Heart right ventricle (tissue), 16 donors: ENCODE measurements around the gene PPT2. TPM values are rescaled to one million over a fixed set of nuclear protein-coding genes. Genes with fewer than 3 reads are reported as not detected.
"Not testable (repeated sequence)": the region's sequence is repeated elsewhere in the genome, so short reads cannot be mapped to it uniquely, and the experiment has no call there.

Experiments used
- ATAC-seq, 8 donors: fragments of 200-7000 bp; cut with Tn5 transposase; one replicate each; pipeline ENCODE4 v1.9.1; 2020; ENCODE audit warnings: mild to moderate bottlenecking in 8 of 8, moderate library complexity in 8 of 8, moderate number of reproducible peaks in 1 of 8
- DNase-seq, 2 donors: peaks; one replicate each; pipeline ENCODE4 v3.0.0-alpha.2; 2020
- H3K27ac ChIP-seq, 10 donors: fragments of 200-600 bp; sonication (generic) in 2 of 10; one replicate each; pipeline versions ENCODE4 v1.5.0 to v1.8.0; 2020 to 2022; ENCODE audit warnings: mild to moderate bottlenecking in 3 of 10
- H3K27me3 ChIP-seq, 7 donors: fragments of 200-600 bp; one replicate each; pipeline ENCODE4 v1.8.0; 2021 to 2022; ENCODE audit warnings: mild to moderate bottlenecking in 2 of 7
- H3K36me3 ChIP-seq, 9 donors: fragments of 200-600 bp; sonication (generic) in 1 of 9; one replicate each; pipeline versions ENCODE4 v1.5.0 to v1.8.0; 2020 to 2022; ENCODE audit warnings: mild to moderate bottlenecking in 2 of 9
- H3K4me1 ChIP-seq, 9 donors: fragments of 200-600 bp; sonication (generic) in 1 of 9; one replicate each; pipeline versions ENCODE4 v1.5.0 to v1.8.0; 2020 to 2022; ENCODE audit warnings: mild to moderate bottlenecking in 4 of 9
- H3K4me3 ChIP-seq, 10 donors: fragments of 200-600 bp; sonication (generic) in 2 of 10; one replicate each; pipeline versions ENCODE4 v1.5.0 to v1.8.0; 2020 to 2022; ENCODE audit warnings: mild to moderate bottlenecking in 7 of 10, moderate library complexity in 2 of 10
- H3K9me3 ChIP-seq, 11 donors: fragments of 200-600 bp in 10 of 11; sonication (generic) in 2 of 11; one replicate each; pipeline versions ENCODE4 v1.5.0 to v1.8.0; 2013 to 2022; ENCODE audit warnings: mild to moderate bottlenecking in 2 of 11, control low read depth in 1 of 11, moderate library complexity in 1 of 11
- CTCF ChIP-seq, 9 donors: fragments of 200-600 bp; sonication (generic) in 2 of 9; IDR thresholded peaks; one replicate each; pipeline versions ENCODE4 v1.5.0 to v1.8.0; 2021 to 2022; ENCODE audit warnings: antibody characterized with exemption in 9 of 9, mild to moderate bottlenecking in 5 of 9, moderate library complexity in 1 of 9
- WGBS, 2 donors: extraction: QIAGEN DNeasy Blood & Tissue Kit; methylation state at CpG; one replicate each; pipeline ENCODE4 v1.1.7; 2013; ENCODE audit warnings: inconsistent platforms in 1 of 2; 5-methylcytosine and 5-hydroxymethylcytosine counted together
- intact Hi-C, 10 donors: fragments of 100-400 bp; cut with DNase I; formaldehyde crosslinking; loops; one replicate each; pipeline versions ENCODE4 v1.11.1 to v1.14.2; 2022
- microRNA-seq, 2 donors: library from miRNA; unstranded; fragments of <30 nt; microRNA quantifications; one replicate each; pipeline ENCODE4 v1.2.0, GENCODE V29; 2021
- polyA plus RNA-seq, 2 donors: library from polyadenylated mRNA; stranded (reverse); fragments of 200-250 nt; gene quantifications; one replicate each; pipeline ENCODE4 v1.2.3, GENCODE V29; 2013
- total RNA-seq, 10 donors: library from RNA; stranded (reverse); fragmentation: NEBNext Ultra II Directional in 3 of 10; extraction: Animal tissue kit (Norgen Biotek cat#: 25700) in 3 of 10; gene quantifications; one replicate each; pipeline versions ENCODE4 v1.2.1 to v1.2.4, GENCODE V29; 2021 to 2023
- donor health status: Arrhythmogenic right ventricular cardiomyopathy.
- donor health status: ischemic (EF 13 %, LVEDD 7.1; RV severe dilation, severe dysfunction).
- donor health status: healthy with polysubstance abuse.
- donor health status: DM: no; HTN: yes; CAD: no.
- donor health status: DM: no; HTN: no; CAD: no.
- donor health status: ischemic (EF 25% LVEDD 6.9; RV normal size, moderate dysfunction).
- donor health status: ischemic (EF 25% LVEDD 5.7; RV mildly dilated, moderate dysfunction).
- donor health status: healthy.
- donor health status: DM: yes; HTN: yes; CAD: no.
- donor health status: Ischemic cardiomyopathy.
- donor health status: ischemic (EF 35%, LVEDD 5.7; RV mildly dilated, moderate dysfunction).
- donor health status: nonischemic (EF 11% LVEDD 7.7; RV severe dilation, severe dysfunction).
- donor health status: DM: yes; HTN: yes; CAD: no.
- donor health status: PGD.
- donor health status: ischemic (EF 29% LVEDD 5.4; RV normal size, mild dysfunction).
- donor health status: nonischemic (EF 23%, LVEDD 6.1; RV moderate dilation, normal function).

PPT2 gene
- total and polyA plus RNA-seq, 12 donors, result 16.8 to 31.8 (median 22.2) TPM

GRCh38 chr6:32208996-32209395 lies 55.1 kb downstream of the PPT2 start:
- Histone ChIP-seq H3K4me3 (no peak overlapping the region), H3K36me3 (peaks cover 0 to 97% (median 0%) of the 10 kb centered on the region in 9 donors), H3K4me1 (peaks cover 0 to under 1% (median 0%) of the 10 kb centered on the region in 9 donors), H3K9me3 (no peaks in the 10 kb centered on the region), H3K27ac (no peak overlapping the region), H3K27me3 (no peaks in the 10 kb centered on the region)
- no peak for TF ChIP-seq CTCF (IDR thresholded peaks at IDR 0.05)
- 74 to 95% methylated on average over 1 of the region's 1 CpG for WGBS, 2 donors
- intact Hi-C loops, result no loop called here
- DNase-seq (no peak), ATAC-seq (no peak)

- ATAC-seq (peak in 1 of 8 donors; percentile 21), DNase-seq (no peak)
- intact Hi-C loops, result no loop called here
- no peak overlapping the region for H3K27ac ChIP-seq
- no peak overlapping the region for H3K4me3 ChIP-seq
- no peaks in the 10 kb centered on the region for H3K27me3 ChIP-seq
- no peaks in the 10 kb centered on the region for H3K4me1 ChIP-seq
- peaks cover 0 to 95% (median 0%) of the 10 kb centered on the region in 9 donors for H3K36me3 ChIP-seq
- WGBS, 2 donors, result 85 to 88% methylated on average over 5 of the region's 5 CpGs
- no peaks in the 10 kb centered on the region for H3K9me3 ChIP-seq
- no peak for TF ChIP-seq CTCF (IDR thresholded peaks at IDR 0.05)
Observed at GRCh38 chr6:32210191-32210601, 56.3 kb downstream of the PPT2 start.

GRCh38 chr6:32211432-32211831 lies 57.5 kb downstream of the PPT2 start:
- intact Hi-C loops, H3K4me1 ChIP-seq, ATAC-seq, H3K9me3 ChIP-seq, H3K4me3 ChIP-seq, H3K27ac ChIP-seq, H3K27me3 ChIP-seq, DNase-seq: not testable (repeated sequence)
- WGBS, 2 donors, result 86 to 87% methylated on average over 4 of the region's 4 CpGs
- peaks cover 0 to 96% (median 0%) of the 10 kb centered on the region in 9 donors for H3K36me3 ChIP-seq

- DNase-seq, result no peak
- Histone ChIP-seq H3K4me1 (no peaks in the 10 kb centered on the region), H3K27ac (no peak overlapping the region), H3K9me3 (no peaks in the 10 kb centered on the region), H3K36me3 (peaks cover 0 to 96% (median 0%) of the 10 kb centered on the region in 9 donors), H3K4me3 (no peak overlapping the region), H3K27me3 (no peaks in the 10 kb centered on the region)
- WGBS, 2 donors, result 80 to 86% methylated on average over 12 of the region's 12 CpGs
- intact Hi-C loops, result no loop called here
- no peak for TF ChIP-seq CTCF (IDR thresholded peaks at IDR 0.05)
- peak in 4 of 8 donors; percentile 13 to 35 (median 22) for ATAC-seq
Observed at GRCh38 chr6:32212076-32212760, 58.3 kb downstream of the PPT2 start.

Small RNA genes lying within 50 kb of the gene (microRNA-seq; reads per million reads assigned to microRNA genes)
- gene MIR6721 (2.4 to 2.6 reads per million in 2 donors), gene MIR6833 (0 reads per million in 2 donors)

Other genes with a start within 250 kb of the PPT2 start
- gene C2, start 226.4 kb upstream of the PPT2 start, total RNA-seq, result 10 to 100 TPM in 2 of 10 donors, 1 to 10 TPM in 8; 2.0 to 63.0 (median 4.2) TPM
- gene C2, start 226.4 kb upstream of the PPT2 start, polyA plus RNA-seq, result 1 to 10 TPM; 1.1 to 1.7 TPM
- gene CFB, start 208.0 kb upstream of the PPT2 start, total RNA-seq, result 10 to 100 TPM in 1 of 10 donors, 1 to 10 TPM in 9; 2.8 to 24.4 (median 4.7) TPM
- 10 to 100 TPM in 1 of 2 donors, 1 to 10 TPM in 1; 6.6 to 15.8 TPM for gene CFB, start 208.0 kb upstream of the PPT2 start, polyA plus RNA-seq
- 10 to 100 TPM; 38.2 to 52.8 (median 45.7) TPM for gene NELFE, start 195.2 kb upstream of the PPT2 start, total RNA-seq
- gene NELFE, start 195.2 kb upstream of the PPT2 start, polyA plus RNA-seq, result 10 to 100 TPM; 36.5 to 70.4 TPM
- gene SKIC2, start 195.0 kb upstream of the PPT2 start, total RNA-seq, result 10 to 100 TPM; 21.8 to 45.5 (median 32.2) TPM
- gene SKIC2, start 195.0 kb upstream of the PPT2 start, polyA plus RNA-seq, result 10 to 100 TPM; 37.8 to 67.4 TPM
- 10 to 100 TPM in 8 of 10 donors, 1 to 10 TPM in 2; 8.4 to 15.7 (median 13.2) TPM for gene DXO, start 182.0 kb upstream of the PPT2 start, total RNA-seq
- 10 to 100 TPM; 13.6 to 23.4 TPM for gene DXO, start 182.0 kb upstream of the PPT2 start, polyA plus RNA-seq
- 100 to 1,000 TPM in 2 of 10 donors, 10 to 100 TPM in 8; 35.4 to 367 (median 60.7) TPM for gene C4A, start 172.1 kb upstream of the PPT2 start, total RNA-seq
- gene C4A, start 172.1 kb upstream of the PPT2 start, polyA plus RNA-seq, result 10 to 100 TPM; 30.1 to 36.9 TPM
- gene C4B, start 139.3 kb upstream of the PPT2 start, total RNA-seq, result 100 to 1,000 TPM in 2 of 10 donors, 10 to 100 TPM in 8; 32.6 to 357 (median 60.3) TPM
- gene C4B, start 139.3 kb upstream of the PPT2 start, polyA plus RNA-seq, result 10 to 100 TPM; 33.8 to 72.6 TPM
- 1 to 10 TPM in 2 of 10 donors, under 1 TPM in 3, not detected in 5; 0.26 to 1.9 (median 0.62) TPM for gene CYP21A2, start 115.7 kb upstream of the PPT2 start, total RNA-seq
- under 1 TPM; 0.19 to 0.73 TPM for gene CYP21A2, start 115.7 kb upstream of the PPT2 start, polyA plus RNA-seq
- 100 to 1,000 TPM in 1 of 10 donors, 10 to 100 TPM in 9; 36.2 to 123 (median 61.4) TPM for gene TNXB, start 44.8 kb upstream of the PPT2 start, total RNA-seq
- gene TNXB, start 44.8 kb upstream of the PPT2 start, polyA plus RNA-seq, result 10 to 100 TPM; 49.0 to 96.7 TPM
- gene ATF6B, start 25.9 kb upstream of the PPT2 start, total RNA-seq, result 10 to 100 TPM; 20.1 to 44.4 (median 29.4) TPM
- 10 to 100 TPM; 23.4 to 47.0 TPM for gene ATF6B, start 25.9 kb upstream of the PPT2 start, polyA plus RNA-seq
- gene FKBPL, start 23.9 kb upstream of the PPT2 start, total RNA-seq, result 1 to 10 TPM in 8 of 10 donors, under 1 TPM in 2; 0.72 to 3.4 (median 2.2) TPM
- 1 to 10 TPM; 3.4 to 7.2 TPM for gene FKBPL, start 23.9 kb upstream of the PPT2 start, polyA plus RNA-seq
- gene PRRT1, start 2.2 kb upstream of the PPT2 start, total RNA-seq, result 1 to 10 TPM in 3 of 10 donors, under 1 TPM in 7; 0.17 to 1.4 (median 0.49) TPM
- 1 to 10 TPM; 1.1 to 2.9 TPM for gene PRRT1, start 2.2 kb upstream of the PPT2 start, polyA plus RNA-seq
- 10 to 100 TPM in 1 of 10 donors, 1 to 10 TPM in 9; 6.8 to 11.3 (median 8.4) TPM for gene EGFL8, start 10.5 kb downstream of the PPT2 start, total RNA-seq
- gene EGFL8, start 10.5 kb downstream of the PPT2 start, polyA plus RNA-seq, result 10 to 100 TPM in 1 of 2 donors, 1 to 10 TPM in 1; 6.7 to 32.8 TPM
- gene AGPAT1, start 21.9 kb downstream of the PPT2 start, total RNA-seq, result 10 to 100 TPM; 39.0 to 63.1 (median 47.4) TPM
- 10 to 100 TPM; 50.8 to 56.3 TPM for gene AGPAT1, start 21.9 kb downstream of the PPT2 start, polyA plus RNA-seq
- gene RNF5, start 24.3 kb downstream of the PPT2 start, total RNA-seq, result 100 to 1,000 TPM in 1 of 10 donors, 10 to 100 TPM in 9; 75.5 to 122 (median 82.7) TPM
- 100 to 1,000 TPM in 1 of 2 donors, 10 to 100 TPM in 1; 53.0 to 132 TPM for gene RNF5, start 24.3 kb downstream of the PPT2 start, polyA plus RNA-seq
- 1 to 10 TPM in 9 of 10 donors, under 1 TPM in 1; 0.75 to 5.1 (median 2.9) TPM for gene AGER, start 30.1 kb downstream of the PPT2 start, total RNA-seq
- 1 to 10 TPM; 3.1 to 5.5 TPM for gene AGER, start 30.1 kb downstream of the PPT2 start, polyA plus RNA-seq
- gene PBX2, start 36.1 kb downstream of the PPT2 start, total RNA-seq, result 10 to 100 TPM; 32.8 to 50.9 (median 44.1) TPM
- 10 to 100 TPM; 25.6 to 55.4 TPM for gene PBX2, start 36.1 kb downstream of the PPT2 start, polyA plus RNA-seq
- 10 to 100 TPM in 1 of 10 donors, 1 to 10 TPM in 9; 2.4 to 28.0 (median 4.4) TPM for gene GPSM3, start 38.5 kb downstream of the PPT2 start, total RNA-seq
- gene GPSM3, start 38.5 kb downstream of the PPT2 start, polyA plus RNA-seq, result 1 to 10 TPM; 5.8 to 6.2 TPM
- gene NOTCH4, start 69.9 kb downstream of the PPT2 start, total RNA-seq, result 10 to 100 TPM; 17.4 to 46.3 (median 23.3) TPM
- gene NOTCH4, start 69.9 kb downstream of the PPT2 start, polyA plus RNA-seq, result 100 to 1,000 TPM in 1 of 2 donors, 10 to 100 TPM in 1; 33.0 to 123 TPM
- gene TSBP1, start 217.8 kb downstream of the PPT2 start, total RNA-seq, result not detected
- not detected for gene TSBP1, start 217.8 kb downstream of the PPT2 start, polyA plus RNA-seq